GM18520 (cell line): ENCODE results near the gene FARS2.

Experiments used
- ATAC-seq: cut with Tn5 transposase; IDR thresholded peaks from one replicate; pipeline ENCODE4 v1.9.1; 2021; ENCODE audit not compliant: unreplicated experiment

FARS2 gene

DNA sequence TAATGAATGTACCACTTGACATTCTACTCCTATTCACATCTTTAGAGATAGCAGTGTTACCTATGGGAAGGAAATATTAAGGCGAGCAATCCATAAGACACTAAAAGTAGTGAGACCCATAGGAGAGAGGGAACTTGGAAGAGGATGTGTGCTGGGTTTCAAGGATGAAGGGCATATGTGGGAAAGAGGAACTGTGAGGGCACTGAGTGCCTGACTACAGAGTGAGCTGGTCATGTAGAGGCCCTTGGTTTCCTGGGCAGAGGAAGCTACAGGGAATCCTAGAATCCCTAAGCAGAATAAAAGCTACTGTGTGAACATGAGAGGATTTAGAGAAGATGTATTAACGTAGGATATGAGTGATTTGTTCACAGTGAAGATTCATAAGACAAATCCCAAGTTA lies 262.8 kb downstream of the FARS2 start:
- ATAC-seq = no peak

DNA sequence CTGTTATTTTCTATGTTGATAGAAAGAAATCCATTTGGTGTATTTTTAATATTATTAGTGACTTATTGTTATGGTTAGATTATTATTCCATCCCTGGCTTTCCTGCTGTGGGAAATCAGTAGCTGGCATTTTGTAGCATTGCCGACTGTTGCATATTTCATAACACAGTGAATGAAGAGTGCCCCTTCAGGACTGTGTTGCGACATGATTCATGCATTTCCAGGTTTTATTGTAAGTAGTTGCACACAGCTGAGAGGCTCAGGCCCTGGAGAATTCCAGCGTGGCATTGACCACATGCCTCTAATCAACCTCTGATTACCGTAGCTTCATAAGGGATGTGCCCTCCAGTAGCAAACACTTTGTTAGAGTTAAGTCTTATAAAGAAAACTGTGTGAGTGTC lies 263.9 kb downstream of the FARS2 start:
- no peak for ATAC-seq

DNA sequence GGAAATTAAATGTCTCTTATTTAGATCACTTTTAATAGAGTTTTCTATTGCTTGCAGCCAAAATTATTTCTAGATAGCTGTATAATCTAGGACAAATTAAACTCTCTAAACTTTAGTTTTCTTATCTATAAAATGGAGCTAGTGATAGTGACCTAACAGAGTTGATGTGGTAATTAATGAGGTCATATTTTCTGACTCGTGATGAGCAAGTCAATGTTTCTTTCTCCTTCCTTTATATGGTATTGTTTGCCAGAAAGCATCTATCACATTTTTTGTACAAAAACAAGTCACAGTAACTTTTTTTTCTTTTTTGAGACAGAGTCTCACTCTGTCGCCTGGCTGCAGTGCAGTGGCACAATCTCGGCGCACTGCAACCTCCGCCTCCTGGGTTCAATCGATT lies 267.7 kb downstream of the FARS2 start:
- ATAC-seq = no peak

DNA sequence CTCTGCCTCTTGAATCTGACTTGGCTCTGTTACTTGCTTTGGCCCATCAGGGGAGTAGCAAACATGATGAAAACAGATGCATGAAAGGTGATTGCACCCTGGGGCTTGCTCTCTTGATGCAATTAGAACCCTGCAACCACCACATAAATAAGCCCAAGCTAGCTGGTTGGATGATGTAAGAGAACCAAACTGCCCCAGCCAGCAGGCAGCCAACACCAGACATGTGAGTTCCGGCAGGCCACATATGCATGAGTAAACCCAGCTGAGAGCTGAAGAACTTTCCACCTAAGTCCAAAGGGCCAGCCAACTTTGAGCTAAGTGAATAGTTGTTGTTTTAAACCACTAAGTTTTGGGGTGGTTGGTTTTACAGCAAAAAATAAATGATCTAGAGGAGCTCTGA lies 268.4 kb downstream of the FARS2 start:
- no peak for ATAC-seq

DNA sequence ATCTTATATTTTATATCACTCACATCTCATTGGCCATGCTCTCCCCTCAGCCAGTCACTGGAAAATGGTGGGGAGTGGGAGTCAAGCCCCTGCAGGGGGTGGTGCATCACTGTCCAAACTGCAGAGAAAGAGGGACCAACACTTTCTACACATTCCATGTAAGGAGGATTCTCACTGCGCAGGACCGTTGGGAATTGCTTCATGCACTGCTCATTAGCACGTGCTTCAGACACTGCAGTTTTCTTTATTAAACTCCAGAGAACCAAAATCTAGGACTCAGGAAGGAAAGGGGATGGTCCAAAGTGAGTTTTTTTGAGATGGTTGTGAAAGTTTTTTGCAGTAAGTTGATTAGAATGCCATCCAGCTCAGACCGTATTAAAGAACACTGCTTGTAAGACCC lies 269.8 kb downstream of the FARS2 start:
- ATAC-seq = no peak

DNA sequence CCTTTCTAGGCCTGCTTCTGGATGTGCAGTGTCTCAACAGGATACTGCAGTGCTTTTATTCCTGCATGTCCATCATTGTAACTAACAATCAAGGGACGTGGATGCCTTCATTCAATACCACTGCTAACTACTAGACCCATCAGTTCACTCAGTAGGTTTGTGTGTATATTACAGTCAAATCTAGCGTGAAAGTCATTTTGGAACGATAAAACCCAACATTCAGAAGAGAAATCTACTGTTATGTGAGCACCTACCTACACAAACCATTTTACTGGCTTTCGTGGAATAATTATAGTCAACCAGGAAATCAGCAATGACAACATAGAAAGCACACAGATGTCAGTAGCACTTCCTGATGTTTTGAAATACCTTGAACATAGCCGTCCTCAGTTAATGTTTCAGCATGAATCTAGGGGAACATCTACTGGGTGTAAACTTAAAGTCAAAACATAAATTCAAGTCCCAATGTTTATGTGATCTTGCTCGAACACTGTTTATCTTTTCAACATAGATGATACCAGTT lies 270.6 kb downstream of the FARS2 start:
- no peak for ATAC-seq

DNA sequence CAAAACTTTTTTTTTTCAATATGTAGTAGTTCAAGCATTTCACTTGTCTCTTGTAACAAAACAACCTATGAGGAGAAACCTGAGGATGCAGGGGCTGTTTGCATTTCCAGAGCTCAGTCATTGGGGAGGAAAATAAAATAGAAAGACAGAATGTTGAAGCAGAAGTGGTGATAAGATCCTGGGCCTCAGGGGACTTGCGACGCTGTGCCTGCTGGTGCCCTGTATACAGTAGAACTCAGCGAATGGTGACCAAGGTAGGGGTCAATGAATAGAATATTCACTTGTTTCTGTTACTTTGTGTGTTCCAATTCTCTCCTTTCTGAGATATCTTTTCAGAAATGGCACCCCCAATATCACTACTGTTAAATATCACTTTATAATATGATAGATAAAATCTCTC lies 271.6 kb downstream of the FARS2 start:
- ATAC-seq = no peak

DNA sequence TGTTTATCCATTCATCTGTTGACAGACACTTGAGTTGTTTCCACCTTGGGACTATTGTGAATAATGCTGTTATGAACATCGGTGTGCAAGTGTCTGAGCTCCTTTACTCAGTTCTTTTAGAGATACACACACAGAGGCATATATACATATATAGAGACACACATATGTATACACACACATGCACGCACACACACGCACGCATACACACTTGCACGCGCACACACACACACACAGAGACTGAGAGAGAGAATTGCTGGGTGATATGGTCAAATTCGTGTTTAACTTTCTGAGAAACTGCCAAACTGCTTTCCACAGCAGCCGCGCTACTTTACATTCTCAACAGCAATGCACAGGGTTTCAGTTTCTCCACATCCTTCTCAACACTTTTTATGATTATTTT lies 273.3 kb downstream of the FARS2 start:
- no peak for ATAC-seq

DNA sequence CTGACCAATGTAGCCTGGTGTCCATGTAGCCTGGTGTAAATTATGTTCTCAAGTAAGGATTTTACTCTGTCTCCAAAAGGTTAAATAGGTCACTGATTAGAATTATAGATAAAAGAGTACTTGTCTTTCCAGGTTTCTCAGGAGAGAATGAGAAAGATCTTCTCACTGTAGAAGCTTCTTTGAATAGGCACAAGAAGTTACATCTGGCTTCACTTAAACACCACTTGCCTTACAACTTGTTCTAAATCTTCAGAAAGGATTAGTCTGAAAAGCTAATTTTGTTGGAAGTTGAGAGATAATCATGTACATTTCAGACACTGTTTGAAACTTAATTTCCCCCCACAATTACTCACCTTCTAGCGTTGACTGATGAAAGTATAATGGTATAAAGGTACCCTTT lies 275.3 kb downstream of the FARS2 start:
- ATAC-seq = no peak

DNA sequence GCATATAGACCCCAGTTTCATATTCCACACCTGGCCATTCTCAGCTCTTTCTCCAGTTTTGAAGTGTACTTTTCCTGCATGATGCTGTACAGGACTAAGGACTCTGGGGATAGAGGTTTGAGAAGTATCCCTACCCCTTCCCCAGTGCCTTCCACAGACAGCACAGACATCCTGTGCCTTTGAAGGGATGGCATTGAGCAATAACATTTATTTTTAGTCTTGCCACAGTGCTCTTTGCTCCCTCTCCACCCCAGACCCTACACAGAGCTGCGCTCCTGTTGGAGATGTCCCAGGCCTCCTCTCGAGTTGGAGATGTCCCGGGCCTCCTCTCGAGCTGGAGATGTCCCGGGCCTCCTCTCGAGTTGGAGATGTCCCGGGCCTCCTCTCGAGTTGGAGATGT lies 275.8 kb downstream of the FARS2 start:
- no peak for ATAC-seq

DNA sequence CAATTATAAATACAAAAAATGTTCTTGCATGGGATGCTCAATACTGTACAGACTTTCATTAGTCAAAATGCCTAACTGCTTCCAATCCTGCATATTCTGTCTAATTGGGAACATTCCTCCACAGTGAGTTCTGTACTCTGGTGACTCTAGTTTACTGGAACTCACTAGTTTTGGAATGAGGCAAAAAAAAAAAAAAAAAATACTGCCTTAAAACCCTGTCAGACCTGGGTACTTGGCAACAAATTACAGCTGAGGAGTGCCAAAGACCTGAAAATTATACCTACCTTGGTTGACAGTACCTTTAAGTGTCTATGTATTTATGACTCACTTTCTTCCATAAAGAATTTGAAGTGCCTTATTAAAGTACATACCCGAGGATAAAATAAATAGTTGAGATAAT lies 276.7 kb downstream of the FARS2 start:
- ATAC-seq = no peak

DNA sequence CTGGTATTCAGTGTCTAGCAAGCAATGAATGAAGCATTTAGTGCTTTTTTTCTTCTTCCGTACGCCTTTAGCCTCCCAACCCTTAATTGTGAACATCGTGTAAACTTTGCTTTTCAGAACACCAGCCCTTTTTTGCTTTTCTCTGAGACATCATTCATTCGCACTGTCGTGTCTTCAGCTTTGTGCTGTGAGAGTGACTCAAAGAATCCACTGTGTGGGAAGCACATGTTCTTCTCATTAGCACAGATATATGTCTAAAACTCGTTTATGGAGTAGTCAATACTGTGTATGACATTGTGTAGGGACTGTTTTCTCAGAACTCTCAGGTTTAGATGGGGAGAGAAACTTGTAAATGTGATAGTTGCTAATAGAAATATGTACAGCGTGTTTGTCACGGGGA lies 279.1 kb downstream of the FARS2 start:
- no peak for ATAC-seq

DNA sequence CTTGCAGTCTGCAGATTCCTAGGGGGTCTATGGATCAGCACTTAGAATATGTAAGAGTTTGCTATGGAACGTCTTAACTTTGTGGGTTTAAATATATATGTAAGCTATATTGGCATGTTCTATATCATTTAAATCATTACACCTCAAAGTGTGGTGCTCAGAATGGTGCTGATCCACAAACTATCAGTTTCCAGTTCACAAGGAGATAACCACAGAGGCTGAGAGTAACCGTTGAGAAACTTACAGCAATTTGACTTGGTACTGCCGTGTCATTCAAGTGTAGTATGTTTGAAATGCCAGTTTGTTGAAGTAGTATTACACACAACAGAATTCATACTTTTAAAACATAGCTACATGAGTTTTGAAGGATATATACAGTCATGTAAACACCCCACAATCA lies 279.7 kb downstream of the FARS2 start:
- no peak for ATAC-seq

DNA sequence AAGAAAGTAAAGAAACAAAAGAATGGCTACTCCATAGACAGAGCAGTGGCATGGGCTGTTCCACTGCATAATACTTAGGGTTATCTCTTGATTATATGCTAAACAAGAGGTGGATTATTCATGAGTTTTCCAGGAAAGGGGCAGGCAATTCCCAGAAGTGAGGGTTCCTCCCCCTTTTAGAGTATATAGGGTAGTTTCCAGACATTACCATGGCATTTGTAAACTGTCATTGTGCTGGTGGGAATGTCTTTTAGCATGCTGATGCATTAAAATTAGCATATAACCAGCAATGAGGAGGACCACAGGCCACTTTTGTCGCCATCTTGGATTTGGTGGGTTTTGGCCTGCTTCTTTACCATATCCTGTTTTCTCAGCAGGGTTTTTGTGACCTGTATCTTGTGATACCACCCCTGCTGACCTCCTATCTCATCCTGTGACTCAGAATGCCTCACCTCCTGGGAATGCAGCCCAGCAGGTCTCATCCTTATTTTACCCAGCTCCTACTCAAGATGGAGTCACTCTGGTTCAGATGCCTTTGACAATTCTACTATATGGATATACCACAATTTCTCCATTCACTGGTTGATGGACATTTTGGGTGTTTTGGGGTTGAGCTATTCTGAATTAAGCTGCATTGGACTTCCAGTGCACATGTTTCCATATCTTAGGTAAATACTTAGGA lies 280.6 kb downstream of the FARS2 start:
- no peak for ATAC-seq

DNA sequence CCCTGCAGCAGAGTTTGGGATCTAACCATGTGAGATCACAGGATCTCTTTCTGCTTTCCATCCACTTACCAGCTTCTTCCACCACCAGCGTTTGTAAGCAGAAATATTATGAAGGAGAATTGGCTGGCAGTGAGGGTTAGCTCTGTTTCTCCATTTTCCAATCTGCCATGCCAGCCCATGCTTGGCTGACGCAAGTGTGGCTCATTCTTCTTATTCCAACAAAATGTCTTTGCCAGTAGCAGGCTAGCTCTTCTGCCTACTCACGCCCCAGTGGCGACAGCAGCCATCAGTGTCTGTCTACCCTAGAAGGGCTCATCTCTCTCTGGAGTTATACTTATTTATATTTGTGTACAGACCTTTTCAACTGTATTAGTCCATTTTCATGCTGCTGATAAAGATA lies 286.2 kb downstream of the FARS2 start:
- ATAC-seq = no peak

DNA sequence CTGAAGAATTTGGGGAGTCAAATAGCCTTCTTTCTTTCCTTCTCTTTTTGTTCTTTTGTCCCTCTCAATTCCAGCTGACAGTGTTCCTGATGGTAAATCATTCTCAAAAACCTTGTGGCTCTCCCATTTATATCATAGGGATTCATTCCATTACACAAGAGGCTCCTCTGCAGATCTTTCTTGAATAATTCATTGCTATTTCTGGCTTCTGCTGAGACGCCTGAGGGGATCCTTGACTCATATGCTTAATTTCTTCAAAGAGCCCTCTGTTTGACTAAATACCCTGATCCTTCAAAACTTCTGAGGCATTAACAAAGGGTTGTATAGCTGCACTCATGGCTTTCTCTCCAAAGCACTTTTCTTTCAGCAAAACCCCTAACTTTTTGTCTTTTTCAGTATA lies 289.3 kb downstream of the FARS2 start:
- ATAC-seq = no peak

DNA sequence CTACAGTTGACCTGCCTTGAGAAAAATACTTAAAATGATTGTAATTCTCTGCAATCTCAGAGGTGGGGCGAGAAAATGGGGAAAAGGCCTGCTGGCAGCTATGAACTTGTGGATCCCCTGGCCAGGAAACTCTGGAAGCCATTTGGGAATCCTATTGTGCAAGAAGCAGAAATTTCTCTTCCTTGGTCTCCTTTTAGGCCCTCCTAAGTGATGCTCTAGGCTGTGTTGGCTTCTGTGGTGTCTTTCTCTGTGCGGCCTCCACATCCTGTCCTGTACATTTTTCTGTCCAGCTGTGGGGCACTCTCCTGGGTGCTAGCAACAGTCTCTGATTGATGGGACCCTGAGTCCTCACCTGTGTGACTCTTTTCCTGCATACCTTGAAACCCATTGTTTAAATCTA lies 290.9 kb downstream of the FARS2 start:
- ATAC-seq = no peak

DNA sequence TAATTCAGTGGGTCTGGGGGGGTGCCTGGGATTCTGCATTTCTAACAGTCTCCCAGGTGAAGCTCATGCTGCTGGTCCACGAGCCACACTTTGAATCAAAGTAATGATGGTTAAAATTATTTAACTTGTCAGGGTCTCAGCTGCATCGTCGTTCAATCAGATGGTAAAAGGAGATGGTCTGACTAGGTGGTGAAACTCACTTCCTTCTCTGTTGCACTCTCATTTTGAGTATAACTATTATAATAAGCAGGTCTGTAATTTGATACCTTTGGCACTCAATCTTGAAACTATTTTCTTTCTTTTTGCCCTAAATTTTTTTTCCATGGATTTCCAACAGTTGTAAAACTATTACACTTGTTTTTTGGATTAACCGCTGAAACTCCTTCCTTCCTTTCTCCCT lies 292.5 kb downstream of the FARS2 start:
- ATAC-seq = no peak

DNA sequence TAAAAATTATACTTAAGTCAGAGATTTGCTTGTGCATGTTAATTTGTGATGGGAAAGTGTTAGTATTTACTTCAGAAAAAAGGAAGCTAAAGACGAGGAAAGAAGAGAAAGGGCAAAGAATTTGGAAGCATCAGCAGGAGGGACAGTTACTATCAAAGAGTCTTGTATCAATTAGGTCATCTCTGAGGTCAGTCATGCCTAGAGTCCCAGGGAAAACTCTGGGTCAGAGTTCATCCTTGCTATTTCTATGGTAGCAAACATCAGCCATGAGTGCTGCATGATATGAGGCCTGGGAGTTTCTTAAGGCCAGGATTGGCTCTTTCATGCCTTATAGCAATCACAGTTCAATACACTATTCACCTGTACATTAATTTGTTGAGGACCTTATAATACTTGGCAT lies 292.9 kb downstream of the FARS2 start:
- ATAC-seq = no peak

DNA sequence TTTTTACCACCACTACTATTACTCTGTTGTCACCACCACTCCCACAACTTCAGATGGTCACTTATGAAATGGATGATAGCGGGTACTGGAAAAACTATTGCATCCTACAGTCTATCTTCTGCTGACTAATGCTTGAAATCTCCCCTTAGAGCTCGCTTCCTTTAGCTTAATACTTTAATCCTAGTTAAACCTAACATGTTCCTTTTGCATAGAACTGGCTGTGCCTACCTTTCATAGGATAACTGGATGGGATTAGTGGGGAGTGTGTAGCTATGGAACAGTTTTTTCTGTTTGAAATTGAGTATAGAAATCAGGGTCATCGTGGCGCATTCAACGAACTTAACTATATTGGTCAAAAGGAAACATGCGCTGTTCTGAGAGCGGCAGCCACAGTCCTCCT lies 294.7 kb downstream of the FARS2 start:
- ATAC-seq = no peak

DNA sequence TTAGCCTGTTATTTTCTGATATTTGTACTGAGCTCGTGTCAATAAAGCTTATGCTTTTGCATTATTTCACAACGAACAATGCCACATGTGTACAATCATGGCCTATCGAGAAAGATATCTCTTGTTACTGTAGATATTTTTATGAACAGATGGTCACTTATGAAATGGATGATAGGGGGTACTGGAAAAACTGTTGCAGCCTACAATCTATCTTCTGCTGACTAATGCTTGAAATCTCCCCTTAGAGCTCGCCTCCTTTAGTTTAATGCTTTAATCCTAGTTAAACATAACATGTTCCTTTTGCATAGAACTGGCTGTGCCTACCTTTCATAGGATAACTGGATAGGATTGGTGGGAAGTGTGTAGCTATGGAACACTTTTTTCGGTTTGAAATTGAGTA lies 296.2 kb downstream of the FARS2 start:
- ATAC-seq = no peak

DNA sequence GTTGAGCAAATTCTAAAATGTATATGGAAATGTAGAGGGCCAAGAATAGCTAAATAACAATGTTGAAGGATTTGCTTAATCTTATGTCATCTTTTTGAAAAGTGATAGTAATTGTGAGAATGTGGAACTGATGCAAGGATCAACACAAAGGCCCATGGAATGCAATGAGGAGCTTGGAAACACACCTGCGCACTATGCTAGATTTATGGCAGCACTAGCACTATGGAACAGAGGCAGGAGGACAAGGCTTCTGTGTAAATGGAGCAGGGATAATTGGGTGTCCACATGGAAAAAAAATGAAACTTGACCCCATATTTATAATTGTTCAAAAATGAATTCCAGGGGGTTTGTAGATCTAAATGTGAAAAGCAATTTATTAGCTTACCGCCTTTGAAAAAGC lies 298.3 kb downstream of the FARS2 start:
- no peak for ATAC-seq

DNA sequence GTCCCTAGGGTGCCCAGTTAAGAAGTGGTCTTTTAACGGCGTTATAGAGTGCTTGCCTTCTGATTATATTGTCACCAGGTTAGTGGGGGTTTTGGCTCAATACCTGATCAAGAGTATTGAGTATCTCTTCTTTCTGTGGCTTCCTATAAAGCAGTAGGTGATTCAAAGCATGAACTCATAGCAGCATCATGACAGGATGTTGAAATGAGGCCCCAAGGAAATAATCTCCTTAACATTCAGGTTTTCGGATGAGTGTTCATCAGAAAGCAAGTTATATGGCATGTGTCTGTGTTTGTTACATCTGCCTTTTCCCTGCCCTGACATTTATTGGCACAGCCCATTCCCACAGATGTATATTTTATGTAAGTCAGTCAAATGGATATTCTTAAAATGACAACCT lies 301.0 kb downstream of the FARS2 start:
- no peak for ATAC-seq
